WTC11 (cell line): Measurements from ENCODE around the gene RYR3. TPM values are rescaled to one million over a fixed set of nuclear protein-coding genes. Genes with fewer than 3 reads are reported as not detected.
A peak's percentile ranks its signal among the peaks of the same experiment; 100 is the strongest.

Source experiments
- ATAC-seq: fragments of 200-7000 bp; cut with Tn5 transposase; 2 replicates; pipeline ENCODE4 v1.10.0; 2021; ENCODE audit warnings: mild to moderate bottlenecking, moderate library complexity
- CTCF ChIA-PET: fragments of 300-600 bp; sonication (Branson Sonifier 250); formaldehyde crosslinking; loops from one replicate; lab custom pipeline; 2021; ENCODE audit warnings: antibody characterized with exemption; lab: Charles Lee
- POLR2A ChIA-PET: fragments of 350-600 bp; sonication (Branson Sonifier 250); formaldehyde crosslinking; loops from one replicate; lab custom pipeline; 2021; ENCODE audit warnings: antibody characterized with exemption; lab: Charles Lee
- DNase-seq: peaks from one replicate; pipeline ENCODE4 v3.0.0; 2021; ENCODE audit warnings: low spot score
- H3K27ac Mint-ChIP-seq: 2 replicates; pipeline ENCODE4 v1.8.0; 2021; ENCODE audit warnings: mixed read lengths
- H3K27me3 Mint-ChIP-seq: 2 replicates; pipeline ENCODE4 v1.8.0; 2021; ENCODE audit warnings: low read depth, mild to moderate bottlenecking, moderate library complexity, mixed read lengths
- H3K36me3 Mint-ChIP-seq: 2 replicates; pipeline ENCODE4 v1.8.0; 2021; ENCODE audit warnings: mixed read lengths
- H3K4me1 Mint-ChIP-seq: 2 replicates; pipeline ENCODE4 v1.8.0; 2022; ENCODE audit warnings: mixed read lengths
- H3K4me3 Mint-ChIP-seq: 2 replicates; pipeline ENCODE4 v1.8.0; 2021; ENCODE audit warnings: mild to moderate bottlenecking, moderate library complexity, mixed read lengths
- H3K9me3 Mint-ChIP-seq: 2 replicates; pipeline ENCODE4 v1.8.0; 2021; ENCODE audit warnings: mixed read lengths
- CREB1 ChIP-seq: sonication (generic); formaldehyde crosslinking; IDR thresholded peaks from 2 replicates; pipeline ENCODE4 v1.8.0; 2023; ENCODE audit warnings: mild to moderate bottlenecking, missing genetic modification reagents
- CTCF ChIP-seq: fragments of 200-600 bp; IDR thresholded peaks from 2 replicates; pipeline ENCODE4 v1.8.0; 2022; ENCODE audit warnings: antibody characterized with exemption
- ELF4 ChIP-seq: sonication (generic); formaldehyde crosslinking; IDR thresholded peaks from 2 replicates; pipeline ENCODE4 v1.8.1; 2022; ENCODE audit warnings: low read depth, mild to moderate bottlenecking, moderate library complexity, missing genetic modification reagents
- EMX1 ChIP-seq: fragments of 250-450 bp; sonication (Bioruptor Pico); IDR thresholded peaks from 2 replicates; pipeline ENCODE4 v1.8.0; 2021; ENCODE audit warnings: mild to moderate bottlenecking
- ETV6 ChIP-seq: sonication (generic); formaldehyde crosslinking; IDR thresholded peaks from 2 replicates; pipeline ENCODE4 v1.8.1; 2022; ENCODE audit warnings: mild to moderate bottlenecking, missing genetic modification reagents
- FOXP4 ChIP-seq: sonication (generic); formaldehyde crosslinking; IDR thresholded peaks from 2 replicates; pipeline ENCODE4 v1.8.0; 2022; ENCODE audit warnings: mild to moderate bottlenecking, missing genetic modification reagents
- MAX ChIP-seq: sonication (generic); formaldehyde crosslinking; IDR thresholded peaks from 2 replicates; pipeline ENCODE4 v1.8.0; 2022; ENCODE audit warnings: mild to moderate bottlenecking, missing genetic modification reagents
- NFATC4 ChIP-seq: fragments of 250-450 bp; sonication (Bioruptor Pico); IDR thresholded peaks from 2 replicates; pipeline ENCODE4 v1.9.0; 2021; ENCODE audit warnings: mild to moderate bottlenecking
- RELA ChIP-seq: sonication (generic); formaldehyde crosslinking; IDR thresholded peaks from 2 replicates; pipeline ENCODE4 v1.8.1; 2022; ENCODE audit warnings: missing genetic modification reagents, mild to moderate bottlenecking, borderline replicate concordance
- TEAD1 ChIP-seq: sonication (generic); formaldehyde crosslinking; IDR thresholded peaks from 2 replicates; pipeline ENCODE4 v1.8.0; 2022; ENCODE audit warnings: mild to moderate bottlenecking, missing genetic modification reagents
- ZNF263 ChIP-seq: sonication (generic); formaldehyde crosslinking; IDR thresholded peaks from 2 replicates; pipeline ENCODE4 v1.8.1; 2022; ENCODE audit warnings: low read depth, mild to moderate bottlenecking, moderate library complexity, missing genetic modification reagents
- ZNF512 ChIP-seq: sonication (generic); formaldehyde crosslinking; IDR thresholded peaks from 2 replicates; pipeline ENCODE4 v1.8.1; 2022; ENCODE audit warnings: missing genetic modification reagents, borderline replicate concordance
- total RNA-seq: library from RNA; stranded (reverse); gene quantifications from 3 replicates; pipeline ENCODE4 v1.2.3, GENCODE V29; 2021

Gene RYR3
- total RNA-seq, 1 experiment from 2014 or later: 1.4 TPM

GRCh38 chr15:33699691-33700447 lies 389.1 kb downstream of the RYR3 start:
- Mint-ChIP-seq H3K4me3 (no peak overlapping the region), H3K27me3 (no peaks in the 10 kb centered on the region), H3K36me3 (no peaks in the 10 kb centered on the region), H3K9me3 (no peaks in the 10 kb centered on the region), H3K27ac (no peak overlapping the region), H3K4me1 (peaks cover 23% of the 10 kb centered on the region)
- POLR2A ChIA-PET: interaction anchor here (1.0 to 1.6 kb wide), 2 partner anchors 9 to 390 kb away, joined by 3 to 4 read pairs; partner anchors contain the start of gene RYR3
- CTCF ChIA-PET: interaction anchor here (0.6 to 4.7 kb wide), 80 partner anchors 9 to 614 kb away, joined by 3 to 131 read pairs (median 5); partner anchors contain the start of genes KATNBL1 and RYR3
- ATAC-seq (peak; percentile 27; the same call in 1 of the 2 replicates), DNase-seq (no peak)
- TF ChIP-seq ETV6 (no peak), ZNF512 (no peak), EMX1 (CRISPR knock-in tag) (no peak), ZNF263 (CRISPR knock-in tag) (no peak), ELF4 (CRISPR knock-in tag) (no peak), CTCF (no peak), CREB1 (CRISPR knock-in tag) (no peak), RELA (CRISPR knock-in tag) (no peak)

- TF ChIP-seq FOXP4 (CRISPR knock-in tag) (no peak), CTCF (peak; percentile 89), EMX1 (CRISPR knock-in tag) (0 out of 2 replicates have a peak, but pooled peaks have one; percentile 45)
- peaks cover 23% of the 10 kb centered on the region for H3K4me1 Mint-ChIP-seq
- peak; percentile 90 for ATAC-seq
- H3K27me3 Mint-ChIP-seq: no peaks in the 10 kb centered on the region
- ChIA-PET POLR2A (interaction anchor here (0.5 to 1.6 kb wide), 4 partner anchors 10 to 1822 kb away, joined by 3 to 5 read pairs (median 4); partner anchors contain the start of gene RYR3), CTCF (interaction anchor here (0.6 to 4.7 kb wide), 87 partner anchors 10 to 615 kb away, joined by 3 to 131 read pairs (median 5); partner anchors contain the start of genes KATNBL1 and RYR3)
- H3K4me3 Mint-ChIP-seq: no peak overlapping the region
- H3K9me3 Mint-ChIP-seq: no peaks in the 10 kb centered on the region
- H3K36me3 Mint-ChIP-seq: no peaks in the 10 kb centered on the region
- DNase-seq: peak; percentile 87
- no peak overlapping the region for H3K27ac Mint-ChIP-seq
These were observed 390.0 kb downstream of the RYR3 start for GRCh38 chr15:33700695-33701303.

- ATAC-seq: no peak
These were observed 390.5 kb downstream of the RYR3 start for GRCh38 chr15:33701304-33701696.

More at GRCh38 chr15:33701304-33701696, 390.5 kb downstream of the RYR3 start:
- no peaks in the 10 kb centered on the region for H3K9me3 Mint-ChIP-seq
- no peaks in the 10 kb centered on the region for H3K36me3 Mint-ChIP-seq
- TF ChIP-seq TEAD1 (CRISPR knock-in tag) (no peak), MAX (CRISPR knock-in tag) (no peak), NFATC4 (CRISPR knock-in tag) (no peak)
- ChIA-PET POLR2A (interaction anchor here (0.5 to 1.6 kb wide), 4 partner anchors 11 to 1822 kb away, joined by 3 to 5 read pairs (median 4); partner anchors contain the start of gene RYR3), CTCF (interaction anchor here (0.6 to 4.7 kb wide), 75 partner anchors 9 to 550 kb away, joined by 3 to 131 read pairs (median 6); partner anchors contain the start of genes KATNBL1 and RYR3)
- no peaks in the 10 kb centered on the region for H3K27me3 Mint-ChIP-seq
- H3K4me3 Mint-ChIP-seq: no peak overlapping the region
- H3K27ac Mint-ChIP-seq: no peak overlapping the region
- peaks cover 25% of the 10 kb centered on the region for H3K4me1 Mint-ChIP-seq
- no peak for DNase-seq
